PC-9 (cell line): ENCODE measurements around the gene GIMAP5. TPM values are rescaled to one million over a fixed set of nuclear protein-coding genes. Genes with fewer than 3 reads are reported as not detected.
"Not testable (repeated sequence)": the region's sequence is repeated elsewhere in the genome, so short reads cannot be mapped to it uniquely, and the experiment has no call there.

ENCODE experiments used
- BruUV-seq: library from RNA; stranded (reverse); fragments of 400-500 nt; replicated peaks from 2 replicates; lab custom pipeline; 2021; lab: Mats Ljungman, UMichigan
- CTCF ChIA-PET: fragments of 300-600 bp; sonication (Branson Sonifier 250); formaldehyde crosslinking; loops from one replicate; lab custom pipeline; 2022; ENCODE audit warnings: antibody characterized with exemption; lab: Charles Lee
- POLR2A ChIA-PET: fragments of 300-600 bp; sonication (Branson Sonifier 250); formaldehyde crosslinking; loops from one replicate; lab custom pipeline; 2022; ENCODE audit warnings: antibody characterized with exemption; ENCODE audit not compliant: unreplicated experiment; lab: Charles Lee
- DNase-seq, 2 experiments: peaks; one replicate each; pipeline versions ENCODE4 v3.0.0 to v3.0.0-alpha.2; 2015 to 2022; ENCODE audit warnings: mixed read lengths in 1 of 2
- H2AFZ ChIP-seq: fragments of 200-600 bp; sonication (generic); 2 replicates; pipeline ENCODE4 v1.8.1; 2017; ENCODE audit warnings: antibody characterized with exemption
- H3F3A ChIP-seq: fragments of 200-600 bp; sonication (generic); 2 replicates; pipeline ENCODE4 v1.8.1; 2017; ENCODE audit warnings: antibody characterized with exemption, mild to moderate bottlenecking, low read depth; ENCODE audit not compliant: insufficient read depth
- H3K27ac ChIP-seq: fragments of 200-600 bp; sonication (generic); 2 replicates; pipeline ENCODE4 v1.6.1; 2016; ENCODE audit warnings: mixed run types
- H3K27me3 ChIP-seq: fragments of 200-600 bp; sonication (generic); 2 replicates; pipeline ENCODE4 v1.6.1; 2016; ENCODE audit warnings: low read depth, mixed run types; ENCODE audit not compliant: insufficient read depth
- H3K36me3 ChIP-seq: fragments of 200-600 bp; sonication (generic); 2 replicates; pipeline ENCODE4 v1.6.1; 2016; ENCODE audit warnings: low read depth, mixed run types
- H3K4me1 ChIP-seq: fragments of 200-600 bp; sonication (generic); replicated peaks from 2 replicates; pipeline ENCODE4 v1.6.1; 2016; ENCODE audit warnings: mixed run types; ENCODE audit not compliant: insufficient read depth
- H3K4me2 ChIP-seq: fragments of 200-600 bp; sonication (generic); 2 replicates; pipeline ENCODE4 v1.6.1; 2017; ENCODE audit warnings: mixed run types
- H3K4me3 ChIP-seq: fragments of 200-600 bp; sonication (generic); 2 replicates; pipeline ENCODE4 v1.6.1; 2016; ENCODE audit warnings: mixed run types
- H3K79me2 ChIP-seq: fragments of 200-600 bp; sonication (generic); 2 replicates; pipeline ENCODE4 v1.6.1; 2017; ENCODE audit warnings: low read depth, mixed run types
- H3K9me2 ChIP-seq: fragments of 200-600 bp; sonication (generic); 2 replicates; pipeline ENCODE4 v1.8.1; 2017; ENCODE audit warnings: mild to moderate bottlenecking; ENCODE audit not compliant: insufficient read depth
- H3K9me3 ChIP-seq: fragments of 200-600 bp; sonication (generic); 2 replicates; pipeline ENCODE4 v1.8.1; 2016; ENCODE audit warnings: low read depth; ENCODE audit not compliant: insufficient read depth
- H4K20me1 ChIP-seq: fragments of 200-600 bp; sonication (generic); 2 replicates; pipeline ENCODE4 v1.8.1; 2017; ENCODE audit not compliant: insufficient read depth
- CTCF ChIP-seq: fragments of 200-600 bp; sonication (generic); conservative IDR thresholded peaks from 2 replicates; pipeline ENCODE4 v1.6.1; 2017; ENCODE audit warnings: mixed run types, antibody characterized with exemption, mild to moderate bottlenecking, moderate library complexity
- EZH2 ChIP-seq: fragments of 200-600 bp; sonication (generic); IDR thresholded peaks from 2 replicates; pipeline ENCODE4 v1.8.0; 2017; ENCODE audit warnings: antibody characterized with exemption, low read depth
- intact Hi-C: fragments of 100-400 bp; cut with micrococcal nuclease; formaldehyde crosslinking; loops from one replicate; pipeline ENCODE4 v1.10.0; 2022; ENCODE audit not compliant: unreplicated experiment
- total RNA-seq: library from RNA; stranded (reverse); gene quantifications from 2 replicates; pipeline ENCODE4 v1.2.3, GENCODE V29; 2021

GIMAP5 gene
- total RNA-seq, 1 experiment from 2014 or later = not detected

GRCh38 chr7:150769768-150770167 lies 32.5 kb downstream of the GIMAP5 start:
- peaks cover 47% of the 10 kb centered on the region for H3K27me3 ChIP-seq
- H3K9me3 ChIP-seq = no peaks in the 10 kb centered on the region
- no peaks in the 10 kb centered on the region for H3K4me1 ChIP-seq
- BruUV-seq = no TSS peak
- no peaks in the 10 kb centered on the region for H3K79me2 ChIP-seq
- H3K9me2 ChIP-seq = no peaks in the 10 kb centered on the region
- DNase-seq = no peak
- no peaks in the 10 kb centered on the region for H3K36me3 ChIP-seq
- no peak overlapping the region for H3K4me3 ChIP-seq
- no peak for TF ChIP-seq CTCF
- no peak for TF ChIP-seq EZH2
- no peaks in the 10 kb centered on the region for H3F3A ChIP-seq
- ChIA-PET CTCF (no interaction called here), POLR2A (no interaction called here)
- H4K20me1 ChIP-seq = no peaks in the 10 kb centered on the region
- H3K4me2 ChIP-seq = no peak overlapping the region
- H2AFZ ChIP-seq = no peak overlapping the region
- H3K27ac ChIP-seq = no peak overlapping the region
- intact Hi-C loops = loop anchor here (10.0 kb wide), 1 partner anchor 485 kb away; no protein-coding TSS in a partner anchor

GRCh38 chr7:150774131-150774530 lies 36.9 kb downstream of the GIMAP5 start:
- intact Hi-C loops = loop anchor here (10.0 kb wide), 1 partner anchor 489 kb away; no protein-coding TSS in a partner anchor
- BruUV-seq, POLR2A ChIA-PET: not testable (repeated sequence)

GRCh38 chr7:150778014-150778737 lies 41.0 kb downstream of the GIMAP5 start:
- Histone ChIP-seq H3F3A (no peaks in the 10 kb centered on the region), H3K9me2 (no peaks in the 10 kb centered on the region), H2AFZ (no peak overlapping the region), H4K20me1 (no peaks in the 10 kb centered on the region), H3K36me3 (no peaks in the 10 kb centered on the region), H3K27ac (no peak overlapping the region), H3K4me3 (no peak overlapping the region), H3K27me3 (peaks cover 38% of the 10 kb centered on the region), H3K4me1 (no peaks in the 10 kb centered on the region), H3K79me2 (no peaks in the 10 kb centered on the region), H3K4me2 (no peak overlapping the region), H3K9me3 (no peaks in the 10 kb centered on the region)
- DNase-seq = no peak
- intact Hi-C loops = loop anchor here (1.0 to 10.0 kb wide), 7 partner anchors 121 to 525 kb away; no protein-coding TSS in a partner anchor
- ChIA-PET CTCF (no interaction called here), POLR2A (interaction anchor here (0.6 kb wide), 1 partner anchor 250 kb away, joined by 18 read pairs; the partner anchor contains the start of gene ABCB8)
- TF ChIP-seq CTCF (no peak), EZH2 (no peak)
- no TSS peak for BruUV-seq

More at GRCh38 chr7:150774131-150774530, 36.9 kb downstream of the GIMAP5 start:
- CTCF ChIA-PET = interaction anchor here (0.6 kb wide), 1 partner anchor 288 kb away, joined by 7 read pairs; no protein-coding TSS in a partner anchor
- H3K4me1 ChIP-seq, H3K4me2 ChIP-seq, H3F3A ChIP-seq, H3K9me3 ChIP-seq, H3K9me2 ChIP-seq, DNase-seq, H4K20me1 ChIP-seq, H3K79me2 ChIP-seq, H3K36me3 ChIP-seq, H3K27ac ChIP-seq, H3K4me3 ChIP-seq, H2AFZ ChIP-seq: not testable (repeated sequence)
- H3K27me3 ChIP-seq = peaks cover 29% of the 10 kb centered on the region
